GOT3 (cell line): ENCODE results near the gene LGALSL.
"Not testable (repeated sequence)": the region's sequence is repeated elsewhere in the genome, so short reads cannot be mapped to it uniquely, and the experiment has no call there.

Experiments
- DNase-seq: peaks from one replicate; lab custom pipeline; 2025; ENCODE audit warnings: mixed read lengths; lab: John Stamatoyannopoulos, UW

LGALSL gene

GRCh38 chr2:64442801-64443429, 11.0 kb upstream of the LGALSL start:
- no peak for DNase-seq

GRCh38 chr2:64445970-64446369, 8.0 kb upstream of the LGALSL start:
- not testable (repeated sequence) for DNase-seq

GRCh38 chr2:64447317-64448040, 6.5 kb upstream of the LGALSL start:
- no peak for DNase-seq

- no peak for DNase-seq
Observed at GRCh38 chr2:64448041-64448426, 5.9 kb upstream of the LGALSL start.

GRCh38 chr2:64451051-64451450, 2.9 kb upstream of the LGALSL start:
- no peak for DNase-seq

- DNase-seq = no peak
Observed at GRCh38 chr2:64454386-64455332, 697 bp downstream of the LGALSL start.

GRCh38 chr2:64455545-64455944, 1.6 kb downstream of the LGALSL start:
- no peak for DNase-seq

GRCh38 chr2:64456293-64456692, 2.3 kb downstream of the LGALSL start:
- DNase-seq = no peak

- DNase-seq = no peak
Observed at GRCh38 chr2:64457524-64457923, 3.6 kb downstream of the LGALSL start.

GRCh38 chr2:64459575-64459974, 5.6 kb downstream of the LGALSL start:
- DNase-seq = no peak

GRCh38 chr2:64460330-64460729, 6.4 kb downstream of the LGALSL start:
- no peak for DNase-seq

GRCh38 chr2:64461271-64462058, 7.5 kb downstream of the LGALSL start:
- no peak for DNase-seq

- DNase-seq = no peak
Observed at GRCh38 chr2:64462171-64462570, 8.2 kb downstream of the LGALSL start.

- DNase-seq = no peak
Observed at GRCh38 chr2:64462940-64463700, 9.2 kb downstream of the LGALSL start.

GRCh38 chr2:64463781-64464180, 9.8 kb downstream of the LGALSL start:
- no peak for DNase-seq

GRCh38 chr2:64466478-64467085, 12.6 kb downstream of the LGALSL start:
- DNase-seq = no peak

GRCh38 chr2:64467096-64467843, 13.3 kb downstream of the LGALSL start:
- DNase-seq = no peak

- DNase-seq = no peak
Observed at GRCh38 chr2:64469261-64469660, 15.3 kb downstream of the LGALSL start.

- DNase-seq = no peak
Observed at GRCh38 chr2:64470071-64470470, 16.1 kb downstream of the LGALSL start.

- no peak for DNase-seq
Observed at GRCh38 chr2:64470766-64471295, 16.9 kb downstream of the LGALSL start.
